GM21825 (cell line): ENCODE measurements around the gene TTC39A.
"Not testable (repeated sequence)": the region's sequence is repeated elsewhere in the genome, so short reads cannot be mapped to it uniquely, and the experiment has no call there.

Source experiments
- ATAC-seq: cut with Tn5 transposase; IDR thresholded peaks from one replicate; pipeline ENCODE4 v1.9.1; 2021; ENCODE audit warnings: mild to moderate bottlenecking, moderate library complexity; ENCODE audit not compliant: unreplicated experiment

TTC39A gene

GRCh38 chr1:51340380-51340779 lies 10.0 kb upstream of the TTC39A start:
- ATAC-seq, result no peak

- no peak for ATAC-seq
Observed at GRCh38 chr1:51336711-51337110, 6.3 kb upstream of the TTC39A start.

- ATAC-seq, result no peak
Observed at GRCh38 chr1:51336004-51336403, 5.6 kb upstream of the TTC39A start.

GRCh38 chr1:51331206-51332100 lies 1.1 kb upstream of the TTC39A start:
- peak; percentile 61 for ATAC-seq

- no peak for ATAC-seq
Observed at GRCh38 chr1:51329443-51330325, 678 bp downstream of the TTC39A start.

- ATAC-seq, result no peak
Observed at GRCh38 chr1:51328926-51329325, 1.4 kb downstream of the TTC39A start.

- ATAC-seq, result no peak
Observed at GRCh38 chr1:51328279-51328678, 2.1 kb downstream of the TTC39A start.

- ATAC-seq, result no peak
Observed at GRCh38 chr1:51327386-51327785, 3.0 kb downstream of the TTC39A start.

- no peak for ATAC-seq
Observed at GRCh38 chr1:51326839-51327238, 3.5 kb downstream of the TTC39A start.

- ATAC-seq, result no peak
Observed at GRCh38 chr1:51325878-51326755, 4.2 kb downstream of the TTC39A start.

GRCh38 chr1:51325391-51325790 lies 5.0 kb downstream of the TTC39A start:
- ATAC-seq, result no peak

- not testable (repeated sequence) for ATAC-seq
Observed at GRCh38 chr1:51325011-51325385, 5.4 kb downstream of the TTC39A start.

- no peak for ATAC-seq
Observed at GRCh38 chr1:51324251-51325010, 5.9 kb downstream of the TTC39A start.

- ATAC-seq, result no peak
Observed at GRCh38 chr1:51323778-51324177, 6.6 kb downstream of the TTC39A start.

GRCh38 chr1:51322417-51323101 lies 7.8 kb downstream of the TTC39A start:
- no peak for ATAC-seq

GRCh38 chr1:51321924-51322280 lies 8.5 kb downstream of the TTC39A start:
- ATAC-seq, result no peak

- no peak for ATAC-seq
Observed at GRCh38 chr1:51320967-51321923, 9.1 kb downstream of the TTC39A start.

GRCh38 chr1:51317798-51318197 lies 12.6 kb downstream of the TTC39A start:
- no peak for ATAC-seq

- no peak for ATAC-seq
Observed at GRCh38 chr1:51316846-51317120, 13.6 kb downstream of the TTC39A start.
